Keratinocyte (primary cell): Measurements from ENCODE around the gene CALML3. TPM values are rescaled to one million over a fixed set of nuclear protein-coding genes. Genes with fewer than 3 reads are reported as not detected.

Source experiments
- DNase-seq: peaks from one replicate; pipeline ENCODE4 v3.0.0-alpha.2; 2011; ENCODE audit warnings: low read depth, missing footprints, low spot score
- FAIRE-seq: peaks from 2 replicates; lab custom pipeline; 2011; peaks lifted over from hg19 to GRCh38; lab: Jason Lieb, UNC
- H2AFZ ChIP-seq: 2 replicates; pipeline ENCODE4 v1.6.0; 2012; ENCODE audit warnings: low read length, control low read depth, inconsistent platforms; ENCODE audit not compliant: control insufficient read depth
- H3K27ac ChIP-seq: 2 replicates; pipeline ENCODE4 v1.5.1; 2011; ENCODE audit warnings: low read length; ENCODE audit not compliant: control insufficient read depth, insufficient read depth
- H3K27me3 ChIP-seq: 3 replicates; pipeline ENCODE4 v1.6.0; 2011; ENCODE audit warnings: low read length; ENCODE audit not compliant: control insufficient read depth, insufficient read depth; ENCODE audit errors: extremely low read depth
- H3K36me3 ChIP-seq, 2 experiments: 2 replicates in 1 of 2; 3 replicates in 1 of 2; pipeline ENCODE4 v1.5.1; 2011; ENCODE audit warnings: low read length in 2 of 2, mild to moderate bottlenecking in 1 of 2; ENCODE audit not compliant: control insufficient read depth in 2 of 2, insufficient read depth in 2 of 2; ENCODE audit errors: extremely low read depth in 1 of 2
- H3K4me1 ChIP-seq: 3 replicates; pipeline ENCODE4 v1.5.1; 2011; ENCODE audit warnings: low read length; ENCODE audit not compliant: control insufficient read depth, insufficient read depth; ENCODE audit errors: extremely low read depth
- H3K4me2 ChIP-seq: 3 replicates; pipeline ENCODE4 v1.6.0; 2011; ENCODE audit warnings: low read depth, low read length; ENCODE audit not compliant: control insufficient read depth, insufficient read depth; ENCODE audit errors: extremely low read depth
- H3K4me3 ChIP-seq, 3 experiments: fragments of 200-600 bp in 1 of 3; sonication (generic) in 1 of 3; 2 replicates in 2 of 3; 3 replicates in 1 of 3; pipeline ENCODE4 v1.5.1; 2011 to 2016; ENCODE audit warnings: low read length in 3 of 3, mild to moderate bottlenecking in 3 of 3, control low read depth in 2 of 3, inconsistent platforms in 1 of 3, low read depth in 1 of 3, mixed read lengths in 1 of 3, mixed run types in 1 of 3, moderate library complexity in 1 of 3; ENCODE audit not compliant: control insufficient read depth in 2 of 3, insufficient read depth in 2 of 3; ENCODE audit errors: extremely low read depth in 1 of 3
- H3K79me2 ChIP-seq: 2 replicates; pipeline ENCODE4 v1.6.0; 2012; ENCODE audit warnings: low read length; ENCODE audit not compliant: control insufficient read depth, insufficient read depth
- H3K9ac ChIP-seq: 3 replicates; pipeline ENCODE4 v1.6.0; 2011; ENCODE audit warnings: low read length; ENCODE audit not compliant: control insufficient read depth, insufficient read depth; ENCODE audit errors: extremely low read depth
- H3K9me1 ChIP-seq: 3 replicates; pipeline ENCODE4 v1.6.0; 2011; ENCODE audit warnings: low read length; ENCODE audit not compliant: control insufficient read depth, insufficient read depth; ENCODE audit errors: extremely low read depth
- H3K9me3 ChIP-seq: 2 replicates; pipeline ENCODE4 v1.5.1; 2012; ENCODE audit warnings: low read depth, low read length; ENCODE audit not compliant: control insufficient read depth
- H4K20me1 ChIP-seq: 3 replicates; pipeline ENCODE4 v1.6.0; 2011; ENCODE audit warnings: low read length; ENCODE audit not compliant: control insufficient read depth, insufficient read depth; ENCODE audit errors: extremely low read depth
- EZH2 ChIP-seq: IDR thresholded peaks from one replicate; pipeline ENCODE4 v1.6.1; 2012; ENCODE audit warnings: inconsistent platforms, mild to moderate bottlenecking, low read length, moderate library complexity
- dilution Hi-C: fragments of 300-500 bp; cut with MboI; formaldehyde crosslinking; loops from one replicate; pipeline ENCODE4 v1.7.0; 2020; ENCODE audit warnings: low sequenced_read_pairs; ENCODE audit not compliant: extremely low pct_ligation_motif_present
- polyA plus RNA-seq, 5 experiments: library from polyadenylated mRNA; depleted of rRNA in 3 of 5; stranded (reverse) in 3 of 5; stranded (forward) in 1 of 5; unstranded in 1 of 5; fragments of >200 nt; gene quantifications; 1 replicate in 1 of 5; 2 replicates in 3 of 5; 3 replicates in 1 of 5; pipeline versions ENCODE4 v1.2.1 to v1.2.3, GENCODE V29; 2011 to 2012; ENCODE audit warnings: missing spikeins in 2 of 5, low read depth in 1 of 5, low replicate concordance in 1 of 5
- TF ChIP-seq, protein P1 (sequence below), 3 experiments: IDR thresholded peaks in 1 of 3; conservative IDR thresholded peaks in 1 of 3; optimal IDR thresholded peaks in 1 of 3; 2 replicates in 2 of 3; 3 replicates in 1 of 3; pipeline versions ENCODE3 to v1.5.1; 2011; ENCODE audit warnings: low read length in 3 of 3, mild to moderate bottlenecking in 3 of 3, moderate library complexity in 2 of 3, control low read depth in 1 of 3, inconsistent platforms in 1 of 3; ENCODE audit not compliant: insufficient read depth in 2 of 3; ENCODE audit errors: extremely low read depth in 1 of 3

The CALML3 gene
- polyA plus RNA-seq, 1 donor (not counting 4 experiments of a cell fraction or from before 2014, with no cell fraction given) = 7.6 TPM

DNA sequence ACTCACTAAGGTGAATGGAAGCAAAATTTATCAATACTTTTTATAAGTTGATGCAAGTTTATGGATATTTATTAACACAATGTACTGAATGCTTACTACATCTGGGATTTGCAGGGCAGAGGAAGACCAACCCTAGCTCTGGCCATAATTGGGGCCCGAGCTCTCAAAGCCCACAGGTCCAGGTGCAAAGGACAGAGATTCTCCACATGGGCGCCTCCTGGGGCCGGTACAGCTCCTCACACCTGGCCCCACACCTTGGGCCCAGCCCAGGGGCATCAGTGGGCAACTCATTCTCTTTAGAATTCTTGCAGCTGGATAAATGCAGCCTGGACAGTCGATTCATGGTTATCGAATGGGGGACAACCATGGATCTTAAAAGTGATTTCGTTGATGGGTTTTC is 47.1 kb downstream of the CALML3 start:
- Histone ChIP-seq H3K4me1 (peaks cover 32% of the 10 kb centered on the region), H3K79me2 (no peaks in the 10 kb centered on the region), H3K9me1 (no peaks in the 10 kb centered on the region), H3K36me3 (no peaks in the 10 kb centered on the region), H4K20me1 (no peaks in the 10 kb centered on the region), H3K9me3 (no peaks in the 10 kb centered on the region), H3K9ac (no peak overlapping the region), H3K4me3 (no peak overlapping the region), H3K27me3 (no peaks in the 10 kb centered on the region), H3K27ac (no peak overlapping the region), H2AFZ (no peak overlapping the region), H3K4me2 (no peak overlapping the region)
- dilution Hi-C loops = no loop called here
- TF ChIP-seq, protein P1, sequence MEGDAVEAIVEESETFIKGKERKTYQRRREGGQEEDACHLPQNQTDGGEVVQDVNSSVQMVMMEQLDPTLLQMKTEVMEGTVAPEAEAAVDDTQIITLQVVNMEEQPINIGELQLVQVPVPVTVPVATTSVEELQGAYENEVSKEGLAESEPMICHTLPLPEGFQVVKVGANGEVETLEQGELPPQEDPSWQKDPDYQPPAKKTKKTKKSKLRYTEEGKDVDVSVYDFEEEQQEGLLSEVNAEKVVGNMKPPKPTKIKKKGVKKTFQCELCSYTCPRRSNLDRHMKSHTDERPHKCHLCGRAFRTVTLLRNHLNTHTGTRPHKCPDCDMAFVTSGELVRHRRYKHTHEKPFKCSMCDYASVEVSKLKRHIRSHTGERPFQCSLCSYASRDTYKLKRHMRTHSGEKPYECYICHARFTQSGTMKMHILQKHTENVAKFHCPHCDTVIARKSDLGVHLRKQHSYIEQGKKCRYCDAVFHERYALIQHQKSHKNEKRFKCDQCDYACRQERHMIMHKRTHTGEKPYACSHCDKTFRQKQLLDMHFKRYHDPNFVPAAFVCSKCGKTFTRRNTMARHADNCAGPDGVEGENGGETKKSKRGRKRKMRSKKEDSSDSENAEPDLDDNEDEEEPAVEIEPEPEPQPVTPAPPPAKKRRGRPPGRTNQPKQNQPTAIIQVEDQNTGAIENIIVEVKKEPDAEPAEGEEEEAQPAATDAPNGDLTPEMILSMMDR (optimal IDR thresholded peaks at IDR 0.05 in 1 of 3, IDR thresholded peaks at IDR 0.05 in 1 of 3, conservative IDR thresholded peaks at IDR 0.05 in 1 of 3; ENCODE audit: extremely low read depth in 1 of 3, insufficient read depth in 2 of 3, low read length in 3 of 3) = no peak
- TF ChIP-seq EZH2 = no peak
- FAIRE-seq (no peak), DNase-seq (no peak)

DNA sequence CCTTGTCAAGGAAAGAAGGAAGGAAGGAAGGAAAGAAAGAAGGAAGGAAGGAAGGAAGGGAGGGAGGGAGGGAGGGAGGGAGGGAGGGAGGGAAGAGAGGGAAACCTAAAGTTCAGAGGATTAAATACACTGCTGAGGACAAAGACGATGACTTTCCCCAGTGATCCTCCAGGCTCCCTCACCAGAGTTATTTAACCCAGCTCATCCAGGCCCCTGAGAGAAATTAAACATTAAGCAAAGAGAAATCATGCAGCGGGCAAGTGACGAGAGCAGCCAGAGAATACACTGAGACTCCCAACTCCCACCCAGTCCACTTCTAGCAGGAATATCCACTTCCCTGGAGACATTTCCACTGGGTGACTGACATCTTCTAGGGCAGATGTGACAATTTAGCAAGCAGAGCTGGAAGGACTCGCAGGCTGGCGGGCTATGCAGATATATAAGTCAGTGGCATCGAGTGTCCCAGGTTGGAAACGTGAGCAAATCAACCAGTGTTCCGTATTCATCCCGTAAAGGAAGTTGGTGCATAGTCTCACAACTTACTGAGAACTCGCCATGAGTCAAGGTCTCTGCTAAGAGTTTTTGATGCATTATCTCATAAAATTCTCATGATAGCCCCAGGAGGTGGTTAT is 48.7 kb downstream of the CALML3 start:
- Histone ChIP-seq H2AFZ (no peak overlapping the region), H3K27me3 (no peaks in the 10 kb centered on the region), H3K9me3 (no peaks in the 10 kb centered on the region), H3K36me3 (no peaks in the 10 kb centered on the region), H3K79me2 (no peaks in the 10 kb centered on the region), H3K4me3 (no peak overlapping the region), H3K27ac (no peak overlapping the region), H4K20me1 (no peaks in the 10 kb centered on the region), H3K9ac (no peak overlapping the region), H3K4me1 (peaks cover 18% of the 10 kb centered on the region), H3K4me2 (no peak overlapping the region), H3K9me1 (no peaks in the 10 kb centered on the region)
- dilution Hi-C loops = no loop called here
- TF ChIP-seq EZH2 = no peak
- TF ChIP-seq, protein P1 (optimal IDR thresholded peaks at IDR 0.05 in 1 of 3, IDR thresholded peaks at IDR 0.05 in 1 of 3, conservative IDR thresholded peaks at IDR 0.05 in 1 of 3; ENCODE audit: extremely low read depth in 1 of 3, insufficient read depth in 2 of 3, low read length in 3 of 3) = no peak
- FAIRE-seq = no peak
- DNase-seq = no peak
